H1 (cell line): ENCODE data around the gene FAM170B. TPM values are rescaled to one million over a fixed set of nuclear protein-coding genes. Genes with fewer than 3 reads are reported as not detected.

Source experiments
- CTCF ChIA-PET: fragments of 300-600 bp; sonication (Branson Sonifier 250); formaldehyde crosslinking; loops from one replicate; lab custom pipeline; 2021; ENCODE audit not compliant: partially characterized antibody; lab: Charles Lee
- POLR2A ChIA-PET: fragments of 300-600 bp; sonication (Branson Sonifier 250); formaldehyde crosslinking; loops from one replicate; lab custom pipeline; 2021; ENCODE audit warnings: inconsistent platforms; ENCODE audit not compliant: partially characterized antibody; lab: Charles Lee
- DNase-seq, 2 experiments: peaks; one replicate each; pipeline versions ENCODE4 v3.0.0 to v3.0.0-alpha.2; 2010 to 2022; ENCODE audit warnings: low spot score in 2 of 2, low read depth in 1 of 2, mixed read lengths in 1 of 2
- FAIRE-seq: peaks from 2 replicates; lab custom pipeline; 2011; peaks lifted over from hg19 to GRCh38; lab: Jason Lieb, UNC
- H2AFZ ChIP-seq: 2 replicates; pipeline ENCODE4 v1.8.1; 2012; ENCODE audit warnings: low read length, inconsistent platforms
- H2AK5ac ChIP-seq: 2 replicates; pipeline ENCODE4 v1.6.1; 2013; ENCODE audit warnings: low read depth, low read length
- H2BK120ac ChIP-seq: replicated peaks from 2 replicates; pipeline ENCODE3; 2013; ENCODE audit warnings: low read depth, low read length, inconsistent platforms
- H2BK12ac ChIP-seq: 2 replicates; pipeline ENCODE4 v1.6.1; 2013; ENCODE audit warnings: low read depth, low read length
- H2BK15ac ChIP-seq: 2 replicates; pipeline ENCODE4 v1.6.1; 2013; ENCODE audit warnings: low read length
- H2BK20ac ChIP-seq: 2 replicates; pipeline ENCODE4 v1.6.1; 2013; ENCODE audit warnings: low read length
- H2BK5ac ChIP-seq: 2 replicates; pipeline ENCODE4 v1.6.1; 2013; ENCODE audit warnings: low read depth, low read length
- H3K14ac ChIP-seq: 2 replicates; pipeline ENCODE4 v1.6.1; 2013; ENCODE audit warnings: inconsistent platforms; ENCODE audit not compliant: insufficient read length
- H3K18ac ChIP-seq: 2 replicates; pipeline ENCODE4 v1.6.1; 2013; ENCODE audit warnings: low read length; ENCODE audit errors: extremely low read depth
- H3K23ac ChIP-seq: 2 replicates; pipeline ENCODE4 v1.6.1; 2013; ENCODE audit warnings: inconsistent platforms; ENCODE audit not compliant: insufficient read length
- H3K23me2 ChIP-seq: 2 replicates; pipeline ENCODE4 v1.6.1; 2013; ENCODE audit warnings: low read depth, low read length
- H3K27ac ChIP-seq: 2 replicates; pipeline ENCODE4 v1.6.1; 2011; ENCODE audit warnings: low read depth, low read length, inconsistent platforms
- H3K27me3 ChIP-seq, 4 experiments: replicated peaks in 1 of 4; 1 replicate in 1 of 4; 2 replicates in 3 of 4; pipeline versions ENCODE4 v1.6.1 to v1.8.1; 2011 to 2013; ENCODE audit warnings: low read length in 3 of 4, mild to moderate bottlenecking in 3 of 4, inconsistent platforms in 2 of 4, mixed read lengths in 2 of 4, moderate library complexity in 1 of 4; ENCODE audit not compliant: control insufficient read depth in 3 of 4, insufficient read depth in 3 of 4; ENCODE audit errors: extremely low read depth in 1 of 4
- H3K36me3 ChIP-seq, 4 experiments: 2 replicates each; pipeline versions ENCODE4 v1.6.1 to v1.8.1; 2011 to 2013; ENCODE audit warnings: mild to moderate bottlenecking in 4 of 4, low read length in 3 of 4, moderate library complexity in 2 of 4, control low read depth in 1 of 4, inconsistent platforms in 1 of 4; ENCODE audit not compliant: insufficient read depth in 4 of 4, control insufficient read depth in 2 of 4
- H3K4ac ChIP-seq: replicated peaks from 2 replicates; pipeline ENCODE3; 2013; ENCODE audit warnings: low read length, low read depth, mixed read lengths, inconsistent platforms; ENCODE audit not compliant: insufficient read length
- H3K4me1 ChIP-seq, 4 experiments: replicated peaks in 1 of 4; 1 replicate in 1 of 4; 2 replicates in 3 of 4; pipeline versions ENCODE4 v1.6.1 to v1.8.1; 2011 to 2013; ENCODE audit warnings: low read length in 3 of 4, inconsistent platforms in 2 of 4, mixed read lengths in 1 of 4; ENCODE audit not compliant: insufficient read depth in 4 of 4, control insufficient read depth in 3 of 4
- H3K4me2 ChIP-seq, 2 experiments: 2 replicates each; pipeline versions ENCODE4 v1.6.1 to v1.8.1; 2011 to 2013; ENCODE audit warnings: low read depth in 2 of 2, low read length in 2 of 2, control low read depth in 1 of 2, inconsistent platforms in 1 of 2, mild to moderate bottlenecking in 1 of 2; ENCODE audit not compliant: insufficient read depth in 1 of 2
- H3K4me3 ChIP-seq, 4 experiments: fragments of 200-600, 300-600 bp in 1 of 4; sonication (generic), shearing (Covaris generic), sonication (Bioruptor Twin) in 1 of 4; 2 replicates each; pipeline versions ENCODE4 v1.5.1 to v1.8.1; 2011 to 2016; ENCODE audit warnings: low read length in 4 of 4, low read depth in 3 of 4, control low read depth in 2 of 4, inconsistent platforms in 2 of 4, mild to moderate bottlenecking in 2 of 4, mixed read lengths in 1 of 4, moderate library complexity in 1 of 4; ENCODE audit not compliant: insufficient read depth in 2 of 4; ENCODE audit errors: extremely low read depth in 1 of 4
- H3K56ac ChIP-seq: replicated peaks from 2 replicates; pipeline ENCODE3; 2013; ENCODE audit warnings: low read depth, mild to moderate bottlenecking, mixed read lengths, low read length, inconsistent platforms; ENCODE audit not compliant: insufficient read length
- H3K79me1 ChIP-seq: 2 replicates; pipeline ENCODE4 v1.6.1; 2013; ENCODE audit warnings: low read depth, low read length, control low read depth
- H3K79me2 ChIP-seq, 2 experiments: 2 replicates each; pipeline versions ENCODE4 v1.6.1 to v1.8.1; 2012 to 2013; ENCODE audit warnings: low read length in 2 of 2, mild to moderate bottlenecking in 2 of 2, inconsistent platforms in 1 of 2; ENCODE audit not compliant: insufficient read depth in 2 of 2, control insufficient read depth in 1 of 2
- H3K9ac ChIP-seq, 4 experiments: replicated peaks in 1 of 4; 1 replicate in 1 of 4; 2 replicates in 3 of 4; pipeline versions ENCODE4 v1.6.1 to v1.8.1; 2011 to 2013; ENCODE audit warnings: low read depth in 3 of 4, low read length in 3 of 4, control low read depth in 2 of 4, mild to moderate bottlenecking in 2 of 4, moderate library complexity in 2 of 4, inconsistent platforms in 1 of 4; ENCODE audit errors: extremely low read depth in 1 of 4
- H3K9me3 ChIP-seq, 2 experiments: 2 replicates each; pipeline versions ENCODE4 v1.6.1 to v1.8.1; 2012 to 2013; ENCODE audit warnings: mild to moderate bottlenecking in 2 of 2, moderate library complexity in 2 of 2, control low read depth in 1 of 2, inconsistent platforms in 1 of 2, low read depth in 1 of 2, low read length in 1 of 2, mixed read lengths in 1 of 2; ENCODE audit not compliant: insufficient read depth in 2 of 2
- H4K20me1 ChIP-seq, 2 experiments: replicated peaks in 1 of 2; 2 replicates each; pipeline versions ENCODE3 to v1.8.1; 2011 to 2013; ENCODE audit warnings: inconsistent platforms in 2 of 2, low read length in 2 of 2, mild to moderate bottlenecking in 1 of 2; ENCODE audit not compliant: insufficient read depth in 2 of 2, control insufficient read depth in 1 of 2
- H4K5ac ChIP-seq: 2 replicates; pipeline ENCODE4 v1.6.1; 2013; ENCODE audit warnings: low read length, low read depth, mixed read lengths, inconsistent platforms; ENCODE audit not compliant: insufficient read length
- H4K8ac ChIP-seq: 2 replicates; pipeline ENCODE4 v1.8.0; 2013; ENCODE audit warnings: mild to moderate bottlenecking, moderate library complexity, low read length, inconsistent platforms; ENCODE audit not compliant: insufficient read depth; ENCODE audit errors: extremely low read depth
- H4K91ac ChIP-seq: replicated peaks from 2 replicates; pipeline ENCODE3; 2013; ENCODE audit warnings: low read length, mixed read lengths, inconsistent platforms; ENCODE audit not compliant: insufficient read length
- SAP30 ChIP-seq: fragments of 300-600 bp; sonication (generic); IDR thresholded peaks from 2 replicates; pipeline ENCODE4 v1.7.1; 2012; ENCODE audit warnings: low read length, moderate library complexity, mild to moderate bottlenecking, inconsistent platforms; ENCODE audit not compliant: insufficient read depth, insufficient replicate concordance
- WGBS, 2 experiments: shearing (Covaris generic) in 1 of 2; methylation state at CpG; one replicate each; pipeline versions ENCODE4 v1.1.6 to v1.1.7; 2013 to 2015; ENCODE audit warnings: low lambda C conversion rate in 2 of 2, mixed read lengths in 2 of 2, inconsistent platforms in 1 of 2, low coverage in 1 of 2, missing lambda C conversion rate in 1 of 2; ENCODE audit not compliant: insufficient replicate concordance in 2 of 2, insufficient coverage in 1 of 2, insufficient read length in 1 of 2; ENCODE audit errors: extremely low coverage in 1 of 2, missing lambda C conversion rate in 1 of 2; 5-methylcytosine and 5-hydroxymethylcytosine counted together
- polyA plus RNA-seq, 7 experiments: library from polyadenylated mRNA; depleted of rRNA in 3 of 7; stranded (reverse) in 5 of 7; unstranded in 2 of 7; fragments of >200 nt in 5 of 7; fragments of 200-250 nt in 2 of 7; gene quantifications; 1 replicate in 5 of 7; 2 replicates in 1 of 7; 4 replicates in 1 of 7; pipeline versions ENCODE4 v1.2.1 to v1.2.3, GENCODE V29; 2011 to 2013; ENCODE audit warnings: missing spikeins in 2 of 7, mixed read lengths in 2 of 7
- total RNA-seq: library from RNA; stranded (reverse); fragmentation: NEBNext Ultra II Directional; extraction: Animal tissue kit (Norgen Biotek cat#: 25700); gene quantifications from 2 replicates; pipeline ENCODE4 v1.2.1, GENCODE V29; 2021

The FAM170B gene
- total and polyA plus RNA-seq, 2 of the 8 experiments (the other 6 are each of a cell fraction or from before 2014, with no cell fraction given): not detected

- H3K9me3 ChIP-seq: no peaks in the 10 kb centered on the region
- no peak overlapping the region for H3K18ac ChIP-seq
- no peaks in the 10 kb centered on the region for H3K36me3 ChIP-seq
- H2BK20ac ChIP-seq: no peak overlapping the region
- H2BK15ac ChIP-seq: no peak overlapping the region
- no peak overlapping the region for H3K56ac ChIP-seq
- no peak overlapping the region for H2AFZ ChIP-seq
- H3K79me1 ChIP-seq: no peaks in the 10 kb centered on the region
- H3K27ac ChIP-seq: no peak overlapping the region
- H3K23ac ChIP-seq: no peak overlapping the region
- WGBS, 2 experiments: 94% methylated on average over 10 of the region's 10 CpGs; no CpG with 5 or more reads in 1 of the 2 experiments
- H2BK12ac ChIP-seq: no peak overlapping the region
- no peak overlapping the region; the same call in 1 of the 2 replicates for H4K8ac ChIP-seq
- no peak overlapping the region for H3K4me3 ChIP-seq
- H2BK120ac ChIP-seq: no peak overlapping the region
- H2BK5ac ChIP-seq: no peak overlapping the region
- FAIRE-seq (no peak), DNase-seq (no peak)
- H3K9ac ChIP-seq: no peak overlapping the region
- no peak overlapping the region for H4K5ac ChIP-seq
- H3K23me2 ChIP-seq: no peaks in the 10 kb centered on the region
- no peak overlapping the region for H3K4ac ChIP-seq
- H3K14ac ChIP-seq: no peak overlapping the region
- no peak overlapping the region for H2AK5ac ChIP-seq
- TF ChIP-seq SAP30: no peak
- H3K4me1 ChIP-seq: peaks cover 0 to 3% (median 0%) of the 10 kb centered on the region in 4 experiments; a peak in 1 of 7 replicates
- POLR2A ChIA-PET: no interaction called here
- H3K4me2 ChIP-seq: no peak overlapping the region
- H3K27me3 ChIP-seq: no peaks in the 10 kb centered on the region
- CTCF ChIA-PET: interaction anchor here (1.9 to 2.4 kb wide), 2 partner anchors 12 to 16 kb away, joined by 6 to 8 read pairs; no protein-coding TSS in a partner anchor
- no peak overlapping the region for H4K91ac ChIP-seq
- H4K20me1 ChIP-seq: no peaks in the 10 kb centered on the region
- no peaks in the 10 kb centered on the region for H3K79me2 ChIP-seq
Measured at GRCh38 chr10:49179699-49180443, 46.0 kb upstream of the FAM170B start.
